ENCODE results near the gene KLHL40.
A peak's percentile ranks its signal among the peaks of the same experiment; 100 is the strongest.

The KLHL40 gene

GRCh38 chr3:42685363-42685881, at the start of gene KLHL40:
TSS of gene KLHL40 (plus strand) at chr3:42685537. CDS start at chr3:42685619, 82 bp downstream.
- DNase-seq, result no peak

- no peak for DNase-seq
Measured at GRCh38 chr3:42637001-42637400, 48.3 kb upstream of the KLHL40 start.

- no peak for DNase-seq
Measured at GRCh38 chr3:42638339-42638842, 46.9 kb upstream of the KLHL40 start.

- no peak for DNase-seq
Measured at GRCh38 chr3:42639192-42639591, 46.1 kb upstream of the KLHL40 start.

GRCh38 chr3:42640129-42640528, 45.2 kb upstream of the KLHL40 start:
- no peak for DNase-seq

GRCh38 chr3:42640771-42641370, 44.5 kb upstream of the KLHL40 start:
- DNase-seq, result no peak

- no peak for DNase-seq
Measured at GRCh38 chr3:42647821-42648459, 37.4 kb upstream of the KLHL40 start.

GRCh38 chr3:42649006-42649405, 36.3 kb upstream of the KLHL40 start:
- no peak for DNase-seq

- DNase-seq, result no peak
Measured at GRCh38 chr3:42649783-42650182, 35.6 kb upstream of the KLHL40 start.

GRCh38 chr3:42651248-42652091, 33.9 kb upstream of the KLHL40 start:
- no peak for DNase-seq

- no peak for DNase-seq
Measured at GRCh38 chr3:42652251-42652610, 33.1 kb upstream of the KLHL40 start.

GRCh38 chr3:42652611-42653302, 32.6 kb upstream of the KLHL40 start:
- no peak for DNase-seq

GRCh38 chr3:42653303-42653559, 32.1 kb upstream of the KLHL40 start:
- no peak for DNase-seq

GRCh38 chr3:42653560-42654330, 31.6 kb upstream of the KLHL40 start, which contains the start of gene ZBTB47:
TSS of gene ZBTB47 (plus strand) at chr3:42653697. CDS start at chr3:42658356, 4,659 bp downstream.
- DNase-seq, result no peak

- peak in 1 of 2 experiments; percentile 15 for DNase-seq
Measured at GRCh38 chr3:42654331-42655201, 30.8 kb upstream of the KLHL40 start.

GRCh38 chr3:42655331-42655888, 29.9 kb upstream of the KLHL40 start:
- DNase-seq, result no peak

- DNase-seq, result no peak
Measured at GRCh38 chr3:42655980-42656679, 29.2 kb upstream of the KLHL40 start.

GRCh38 chr3:42656680-42657610, 28.4 kb upstream of the KLHL40 start:
- no peak for DNase-seq

GRCh38 chr3:42657675-42658074, 27.7 kb upstream of the KLHL40 start:
- DNase-seq, result no peak

All from NCI-H1930 (cell line).